Activated CD8-positive, alpha-beta T cell treated with anti-CD3 and anti-CD28 coated beads for 36 hours (primary cell): ENCODE results near the gene IGFBPL1. TPM values are rescaled to one million over a fixed set of nuclear protein-coding genes. Genes with fewer than 3 reads are reported as not detected.

Source experiments
- ATAC-seq: fragments of 200-7000 bp; cut with Tn5 transposase; one replicate; pipeline ENCODE4 v1.10.0; 2021; ENCODE audit warnings: mild to moderate bottlenecking, moderate library complexity
- CTCF ChIA-PET: fragments of 350-600 bp; sonication (Branson Sonifier 250); formaldehyde crosslinking; loops from one replicate; lab custom pipeline; 2021; ENCODE audit warnings: antibody characterized with exemption; lab: Charles Lee
- POLR2A ChIA-PET: fragments of 350-600 bp; sonication (Branson Sonifier 250); formaldehyde crosslinking; loops from one replicate; lab custom pipeline; 2021; ENCODE audit warnings: antibody characterized with exemption; lab: Charles Lee
- DNase-seq: peaks from one replicate; pipeline ENCODE4 v3.0.0-alpha.2; 2020
- H3K27ac Mint-ChIP-seq: one replicate; pipeline ENCODE4 v1.8.0; 2021; ENCODE audit warnings: mild to moderate bottlenecking, mixed read lengths
- H3K27me3 Mint-ChIP-seq: one replicate; pipeline ENCODE4 v1.8.0; 2021; ENCODE audit warnings: mixed read lengths
- H3K36me3 Mint-ChIP-seq: one replicate; pipeline ENCODE4 v1.8.0; 2021; ENCODE audit warnings: low read depth, mixed read lengths
- H3K4me1 Mint-ChIP-seq: one replicate; pipeline ENCODE4 v1.8.0; 2021; ENCODE audit warnings: low read depth, mixed read lengths
- H3K4me3 Mint-ChIP-seq: one replicate; pipeline ENCODE4 v1.8.0; 2021; ENCODE audit warnings: mild to moderate bottlenecking, moderate library complexity, mixed read lengths
- H3K9me3 Mint-ChIP-seq: one replicate; pipeline ENCODE4 v1.8.0; 2021; ENCODE audit warnings: mixed read lengths
- CTCF ChIP-seq: fragments of 200-600 bp; IDR thresholded peaks from one replicate; pipeline ENCODE4 v1.8.0; 2022; ENCODE audit warnings: antibody characterized with exemption, mild to moderate bottlenecking
- intact Hi-C: fragments of 100-400 bp; cut with micrococcal nuclease; formaldehyde crosslinking; loops from one replicate; pipeline ENCODE4 v1.10.0; 2022
- total RNA-seq, 2 experiments: library from RNA; stranded (reverse); gene quantifications; one replicate each; pipeline ENCODE4 v1.2.3, GENCODE V29; 2021

IGFBPL1 gene
- total RNA-seq, 2 experiments from 2014 or later = not detected

GRCh38 chr9:38358390-38359296 is 65.6 kb downstream of the IGFBPL1 start:
- ChIA-PET POLR2A (no interaction called here), CTCF (no interaction called here)
- no peak overlapping the region for H3K27ac Mint-ChIP-seq
- no peak overlapping the region for H3K4me3 Mint-ChIP-seq
- no peak for TF ChIP-seq CTCF
- no peaks in the 10 kb centered on the region for H3K36me3 Mint-ChIP-seq
- peaks cover 4% of the 10 kb centered on the region for H3K4me1 Mint-ChIP-seq
- H3K27me3 Mint-ChIP-seq = no peaks in the 10 kb centered on the region
- DNase-seq = no peak
- no peak for ATAC-seq
- H3K9me3 Mint-ChIP-seq = no peaks in the 10 kb centered on the region
- intact Hi-C loops = loop anchor here (10.0 kb wide), 1 partner anchor 444 kb away; no protein-coding TSS in a partner anchor

GRCh38 chr9:38357350-38358114 is 66.7 kb downstream of the IGFBPL1 start:
- ChIA-PET POLR2A (no interaction called here), CTCF (no interaction called here)
- no peaks in the 10 kb centered on the region for H3K36me3 Mint-ChIP-seq
- H3K27ac Mint-ChIP-seq = no peak overlapping the region
- no peak for ATAC-seq
- intact Hi-C loops = loop anchor here (10.0 kb wide), 1 partner anchor 443 kb away; no protein-coding TSS in a partner anchor
- H3K9me3 Mint-ChIP-seq = no peaks in the 10 kb centered on the region
- no peak for TF ChIP-seq CTCF
- H3K4me3 Mint-ChIP-seq = no peak overlapping the region
- no peak for DNase-seq
- H3K27me3 Mint-ChIP-seq = no peaks in the 10 kb centered on the region
- H3K4me1 Mint-ChIP-seq = no peaks in the 10 kb centered on the region

DNA sequence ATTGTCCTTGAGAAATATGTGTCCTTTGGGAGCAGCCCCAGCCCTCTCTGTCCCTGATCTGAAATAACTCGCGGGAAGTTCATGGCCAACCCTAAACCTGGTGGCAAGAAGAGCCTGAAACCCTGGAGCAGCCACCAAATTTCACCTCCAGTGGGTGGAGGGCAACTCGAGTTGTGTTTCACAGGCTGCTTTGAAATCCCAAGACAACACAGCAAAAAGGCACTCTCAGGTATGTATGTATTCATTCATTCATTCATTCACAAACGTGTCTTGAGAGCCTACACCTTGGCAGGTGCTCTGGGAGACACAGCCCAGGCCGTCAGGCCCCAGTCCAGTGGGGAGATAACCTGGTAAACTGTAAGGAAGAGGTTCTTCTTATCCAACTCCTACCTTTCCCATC is 67.4 kb downstream of the IGFBPL1 start:
- POLR2A ChIA-PET = no interaction called here
- intact Hi-C loops = loop anchor here (10.0 kb wide), 1 partner anchor 442 kb away; no protein-coding TSS in a partner anchor

More for the DNA sequence above, 67.4 kb downstream of the IGFBPL1 start:
- ATAC-seq (no peak), DNase-seq (no peak)
- Mint-ChIP-seq H3K4me1 (no peaks in the 10 kb centered on the region), H3K9me3 (no peaks in the 10 kb centered on the region), H3K36me3 (no peaks in the 10 kb centered on the region), H3K4me3 (no peak overlapping the region), H3K27me3 (no peaks in the 10 kb centered on the region), H3K27ac (no peak overlapping the region)
- CTCF ChIA-PET = no interaction called here
- no peak for TF ChIP-seq CTCF

Other genes with a start within 250 kb of the IGFBPL1 start
- 10 to 100 TPM; 23.9 to 26.5 TPM for gene ALDH1B1, start 31.8 kb downstream of the IGFBPL1 start, total RNA-seq
- 1 to 10 TPM in 1 of 2 experiments, under 1 TPM in 1; 0.85 to 2.3 TPM for gene ANKRD18A, start 196.1 kb upstream of the IGFBPL1 start, total RNA-seq